Mammary epithelial cell (primary cell): Measurements from ENCODE around the gene PIK3R1.

Experiments used
- EZH2 ChIP-seq: IDR thresholded peaks from 2 replicates; pipeline ENCODE4 v1.6.1; 2012; ENCODE audit warnings: low read length, inconsistent platforms, borderline replicate concordance
- TF ChIP-seq, protein P1 (sequence below), 2 donors: IDR thresholded peaks in 1 of 2; conservative IDR thresholded peaks in 1 of 2; 2 replicates each; pipeline ENCODE4 v1.5.1; 2011 to 2012; ENCODE audit warnings: inconsistent platforms in 2 of 2, low read length in 2 of 2, mild to moderate bottlenecking in 2 of 2, control low read depth in 1 of 2, low read depth in 1 of 2; ENCODE audit not compliant: insufficient read depth in 1 of 2; ENCODE audit errors: extremely low read depth in 1 of 2

GRCh38 chr5:68290847-68291246 lies 75.3 kb downstream of the PIK3R1 start:
- no peak for TF ChIP-seq EZH2
- TF ChIP-seq, protein P1, sequence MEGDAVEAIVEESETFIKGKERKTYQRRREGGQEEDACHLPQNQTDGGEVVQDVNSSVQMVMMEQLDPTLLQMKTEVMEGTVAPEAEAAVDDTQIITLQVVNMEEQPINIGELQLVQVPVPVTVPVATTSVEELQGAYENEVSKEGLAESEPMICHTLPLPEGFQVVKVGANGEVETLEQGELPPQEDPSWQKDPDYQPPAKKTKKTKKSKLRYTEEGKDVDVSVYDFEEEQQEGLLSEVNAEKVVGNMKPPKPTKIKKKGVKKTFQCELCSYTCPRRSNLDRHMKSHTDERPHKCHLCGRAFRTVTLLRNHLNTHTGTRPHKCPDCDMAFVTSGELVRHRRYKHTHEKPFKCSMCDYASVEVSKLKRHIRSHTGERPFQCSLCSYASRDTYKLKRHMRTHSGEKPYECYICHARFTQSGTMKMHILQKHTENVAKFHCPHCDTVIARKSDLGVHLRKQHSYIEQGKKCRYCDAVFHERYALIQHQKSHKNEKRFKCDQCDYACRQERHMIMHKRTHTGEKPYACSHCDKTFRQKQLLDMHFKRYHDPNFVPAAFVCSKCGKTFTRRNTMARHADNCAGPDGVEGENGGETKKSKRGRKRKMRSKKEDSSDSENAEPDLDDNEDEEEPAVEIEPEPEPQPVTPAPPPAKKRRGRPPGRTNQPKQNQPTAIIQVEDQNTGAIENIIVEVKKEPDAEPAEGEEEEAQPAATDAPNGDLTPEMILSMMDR (conservative IDR thresholded peaks at IDR 0.05 in 1 of 2, IDR thresholded peaks at IDR 0.05 in 1 of 2; ENCODE audit: extremely low read depth in 1 of 2, insufficient read depth in 1 of 2, low read depth in 1 of 2, low read length in 2 of 2): no peak
